Coronary artery (tissue), 2 donors: ENCODE data around the gene CERS5.
"Not testable (repeated sequence)": the region's sequence is repeated elsewhere in the genome, so short reads cannot be mapped to it uniquely, and the experiment has no call there.

Experiments
- DNase-seq: peaks from one replicate; pipeline ENCODE4 v3.0.0-alpha.2; 2017; ENCODE audit warnings: low spot score
- H3K27ac ChIP-seq, 2 donors: fragments of 200-600 bp; sonication (generic); one replicate each; pipeline ENCODE4 v1.5.1; 2016 to 2019
- H3K4me3 ChIP-seq: fragments of 200-600 bp; sonication (generic); 2 replicates; pipeline ENCODE4 v1.5.1; 2016; ENCODE audit warnings: mild to moderate bottlenecking, moderate library complexity
- TF ChIP-seq, protein P1 (sequence below): fragments of 200-600 bp; sonication (generic); IDR thresholded peaks from one replicate; pipeline ENCODE4 v1.5.1; 2019; ENCODE audit warnings: antibody characterized with exemption

The CERS5 gene

DNA sequence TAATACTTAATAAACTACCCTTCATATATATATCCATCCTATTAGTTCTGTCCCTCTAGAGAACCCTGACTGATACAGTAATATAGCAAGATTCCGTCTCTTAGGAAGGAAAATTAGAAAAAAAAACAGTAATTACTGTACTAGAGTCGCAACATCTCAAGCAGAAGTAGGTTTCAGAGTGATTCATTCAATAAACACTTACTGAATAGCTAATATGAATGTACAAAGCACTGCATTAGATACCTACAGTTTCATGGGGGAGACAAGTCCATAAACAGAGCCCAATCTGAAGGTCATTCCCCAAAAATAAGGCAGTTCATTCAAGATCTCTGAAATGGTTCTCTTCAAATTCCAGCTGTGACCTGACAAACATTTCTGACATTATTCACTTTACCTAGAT, 9.9 kb downstream of the CERS5 start:
- H3K4me3 ChIP-seq = no peak overlapping the region
- TF ChIP-seq, protein P1, sequence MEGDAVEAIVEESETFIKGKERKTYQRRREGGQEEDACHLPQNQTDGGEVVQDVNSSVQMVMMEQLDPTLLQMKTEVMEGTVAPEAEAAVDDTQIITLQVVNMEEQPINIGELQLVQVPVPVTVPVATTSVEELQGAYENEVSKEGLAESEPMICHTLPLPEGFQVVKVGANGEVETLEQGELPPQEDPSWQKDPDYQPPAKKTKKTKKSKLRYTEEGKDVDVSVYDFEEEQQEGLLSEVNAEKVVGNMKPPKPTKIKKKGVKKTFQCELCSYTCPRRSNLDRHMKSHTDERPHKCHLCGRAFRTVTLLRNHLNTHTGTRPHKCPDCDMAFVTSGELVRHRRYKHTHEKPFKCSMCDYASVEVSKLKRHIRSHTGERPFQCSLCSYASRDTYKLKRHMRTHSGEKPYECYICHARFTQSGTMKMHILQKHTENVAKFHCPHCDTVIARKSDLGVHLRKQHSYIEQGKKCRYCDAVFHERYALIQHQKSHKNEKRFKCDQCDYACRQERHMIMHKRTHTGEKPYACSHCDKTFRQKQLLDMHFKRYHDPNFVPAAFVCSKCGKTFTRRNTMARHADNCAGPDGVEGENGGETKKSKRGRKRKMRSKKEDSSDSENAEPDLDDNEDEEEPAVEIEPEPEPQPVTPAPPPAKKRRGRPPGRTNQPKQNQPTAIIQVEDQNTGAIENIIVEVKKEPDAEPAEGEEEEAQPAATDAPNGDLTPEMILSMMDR = no peak
- no peak overlapping the region for H3K27ac ChIP-seq
- no peak for DNase-seq

DNA sequence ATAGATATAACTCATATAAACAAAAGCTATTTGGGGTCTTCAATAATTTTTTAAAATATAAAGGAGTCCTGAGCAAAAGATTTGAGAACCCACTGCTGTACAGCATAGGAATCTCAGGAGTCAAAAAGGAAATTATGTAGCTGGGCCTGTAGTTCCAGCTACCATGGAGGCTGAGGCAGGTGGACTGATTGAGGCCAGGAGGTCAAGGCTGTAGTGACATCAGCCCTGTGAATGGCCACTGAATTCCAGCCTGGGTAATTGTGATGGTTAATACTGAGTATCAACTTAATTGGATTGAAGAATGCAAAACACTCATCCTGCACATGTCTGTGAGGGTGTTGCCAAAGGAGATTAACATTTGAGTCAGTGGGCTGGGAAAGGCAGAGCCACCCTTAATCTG, 10.5 kb downstream of the CERS5 start:
- no peak for DNase-seq
- H3K4me3 ChIP-seq = no peak overlapping the region
- no peak overlapping the region for H3K27ac ChIP-seq
- TF ChIP-seq, protein P1 = no peak

DNA sequence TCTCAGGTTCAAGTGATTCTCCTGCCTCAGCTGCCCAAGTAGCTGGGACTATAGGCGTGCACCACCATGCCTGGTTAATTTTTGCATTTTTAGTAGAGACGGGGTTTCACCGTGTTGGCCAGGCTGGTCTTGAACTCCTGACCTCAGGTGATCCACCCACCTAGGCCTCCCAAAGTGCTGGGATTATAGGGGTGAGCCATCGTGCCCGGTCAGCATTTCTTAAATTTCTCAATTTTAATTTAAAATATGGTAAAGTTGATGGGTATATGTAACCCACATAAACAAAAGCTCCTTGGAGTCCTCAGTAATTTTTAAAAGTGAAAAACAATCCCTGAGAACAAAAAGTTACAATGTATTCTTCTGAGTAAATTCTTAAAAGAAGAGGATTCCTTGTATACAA, 12.2 kb downstream of the CERS5 start:
- not testable (repeated sequence) for H3K4me3 ChIP-seq, H3K27ac ChIP-seq, DNase-seq

DNA sequence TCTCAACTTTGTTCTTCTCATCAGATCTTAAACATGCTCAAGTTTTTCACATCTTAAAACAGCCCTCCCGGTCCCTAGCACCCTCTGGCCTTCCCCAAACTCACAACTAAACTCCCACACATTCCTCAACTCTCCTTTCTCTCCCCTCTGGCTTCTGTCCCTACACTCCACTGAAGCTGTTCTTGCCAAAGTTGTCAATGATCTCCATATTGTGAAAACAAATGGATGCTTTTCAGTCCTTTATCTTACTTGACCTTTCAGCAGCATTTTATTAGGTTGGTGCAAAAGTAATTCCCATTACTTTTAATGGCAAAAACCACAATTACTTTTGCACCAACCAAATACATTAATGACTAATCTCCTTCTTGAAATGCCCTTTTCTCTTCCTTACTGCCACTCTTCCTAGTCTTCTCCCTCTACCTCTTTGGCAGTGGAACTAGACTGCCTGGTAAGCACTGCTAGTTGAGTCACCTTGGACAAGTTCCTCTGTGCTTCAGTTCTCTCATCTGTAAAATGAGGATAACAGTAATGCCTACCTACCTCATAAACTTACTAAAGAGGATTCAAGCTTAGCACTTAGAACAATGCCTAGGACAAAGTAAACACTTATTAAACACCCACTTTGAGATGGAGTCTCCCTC, 16.0 kb downstream of the CERS5 start:
- H3K4me3 ChIP-seq = no peak overlapping the region
- TF ChIP-seq, protein P1 = no peak
- DNase-seq = no peak
- H3K27ac ChIP-seq = no peak overlapping the region

DNA sequence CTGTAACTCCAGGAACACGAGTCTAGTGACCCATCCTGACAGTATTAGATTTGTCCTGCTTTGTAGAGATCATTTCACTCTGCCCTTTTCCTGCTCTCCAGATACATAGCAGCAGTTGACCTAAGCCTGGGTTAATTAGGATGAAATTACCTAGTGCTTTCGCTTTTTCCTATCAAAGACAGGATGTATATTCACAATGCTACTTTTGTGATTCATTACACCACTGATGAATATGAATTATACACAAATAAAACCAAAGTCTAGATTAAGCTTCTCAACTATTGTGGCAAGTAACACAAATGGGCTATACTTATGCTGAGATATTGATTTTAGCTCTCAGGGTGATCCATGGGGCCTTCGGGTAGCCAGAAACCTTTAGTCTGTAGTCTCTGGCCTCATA, 17.9 kb downstream of the CERS5 start:
- TF ChIP-seq, protein P1 = no peak
- H3K27ac ChIP-seq = no peak overlapping the region
- no peak for DNase-seq
- no peak overlapping the region for H3K4me3 ChIP-seq

DNA sequence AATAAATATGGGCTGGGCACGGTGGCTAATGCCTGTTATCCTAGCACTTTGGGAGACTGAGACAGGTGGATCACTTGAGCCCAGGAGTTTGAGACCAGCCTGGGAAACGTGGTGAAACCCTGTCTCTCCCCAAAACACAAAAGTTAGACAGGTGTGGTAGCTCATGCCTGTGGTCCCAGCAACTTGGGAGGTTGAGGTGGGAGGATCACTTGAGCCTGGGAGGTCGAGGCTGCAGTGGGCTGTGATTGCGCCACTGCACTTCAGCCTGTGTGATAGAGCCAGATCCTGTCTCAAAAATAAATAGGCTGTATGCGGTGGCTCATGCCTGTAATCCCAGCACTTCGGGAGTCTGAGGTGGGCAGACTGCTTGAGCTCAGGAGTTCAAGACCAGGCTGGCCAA, 19.2 kb downstream of the CERS5 start:
- DNase-seq, H3K4me3 ChIP-seq, H3K27ac ChIP-seq: not testable (repeated sequence)

DNA sequence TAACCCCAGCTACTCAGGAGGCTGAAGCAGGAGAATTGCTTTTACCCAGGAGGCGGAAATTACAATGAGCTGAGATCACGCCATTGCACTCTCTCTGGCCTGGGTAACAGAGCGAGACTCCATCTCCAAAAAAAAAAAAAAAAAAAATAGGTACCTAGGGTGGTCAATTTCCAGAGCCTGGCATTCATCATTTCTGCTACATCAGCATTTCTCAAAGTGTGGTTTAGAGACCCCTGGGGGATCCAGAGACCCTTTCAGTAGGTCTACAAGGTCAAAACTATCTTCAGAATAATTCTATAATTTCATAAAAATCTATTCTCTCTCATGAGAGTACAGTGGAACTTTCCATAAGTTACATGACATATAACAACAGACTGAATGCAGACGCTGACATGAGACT, 19.9 kb downstream of the CERS5 start:
- DNase-seq = no peak
- H3K27ac ChIP-seq = no peak overlapping the region
- TF ChIP-seq, protein P1 = no peak
- H3K4me3 ChIP-seq = no peak overlapping the region

DNA sequence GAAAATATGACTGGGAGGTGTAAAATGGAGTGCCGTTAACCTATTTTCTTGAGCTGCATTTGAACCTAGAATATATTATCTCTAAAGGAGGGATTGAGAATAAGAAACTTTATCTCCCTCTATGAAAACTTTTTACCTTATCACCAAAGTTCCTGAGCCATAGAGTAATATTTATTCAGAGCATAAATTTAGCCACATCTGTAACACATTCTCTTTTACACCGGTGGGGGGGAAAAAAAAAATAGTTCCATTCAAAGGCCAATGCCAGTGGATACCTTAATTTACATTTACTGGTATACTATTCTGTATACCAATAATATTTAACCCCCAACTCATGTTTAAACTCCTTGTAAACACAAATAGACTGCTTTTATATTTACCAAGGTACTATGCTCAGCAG, 21.7 kb downstream of the CERS5 start:
- no peak for DNase-seq
- TF ChIP-seq, protein P1 = no peak
- Histone ChIP-seq H3K4me3 (no peak overlapping the region), H3K27ac (no peak overlapping the region)
